DND-41 (cell line): Measurements from ENCODE around the gene CLNK.

ENCODE experiments used
- CTCF ChIP-seq: IDR thresholded peaks from 2 replicates; pipeline ENCODE4 v1.5.1; 2012; ENCODE audit warnings: borderline replicate concordance, low read length, moderate library complexity, mild to moderate bottlenecking; ENCODE audit not compliant: poor library complexity, severe bottlenecking; ENCODE audit errors: extremely low read depth
- EZH2 ChIP-seq: IDR thresholded peaks from 3 replicates; pipeline ENCODE4 v1.6.1; 2012; ENCODE audit warnings: borderline replicate concordance, low read depth, mild to moderate bottlenecking, moderate library complexity, low read length, inconsistent platforms; ENCODE audit not compliant: severe bottlenecking

GRCh38 chr4:10575414-10575813 is 109.2 kb downstream of the CLNK start:
- TF ChIP-seq CTCF (no peak), EZH2 (no peak)
